ENCODE results near the gene OSER1. TPM values are rescaled to one million over a fixed set of nuclear protein-coding genes. Genes with fewer than 3 reads are reported as not detected.
A peak's percentile ranks its signal among the peaks of the same experiment; 100 is the strongest.

OSER1 gene
- total and polyA plus RNA-seq, 7 experiments from 2014 or later: 25.0 to 115 (median 43.0) TPM

GRCh38 chr20:44187054-44187771 is 23.4 kb downstream of the OSER1 start, which contains the start of gene JPH2:
Gene JPH2, minus strand, starts transcription at chr20:44187188. Its CDS starts 483 bp downstream, at chr20:44186705.
- no peak for ATAC-seq
- intact Hi-C loops (cut with micrococcal nuclease): no loop called here
- DNase-seq: no peak
- peaks cover 0 to 12% of the 10 kb centered on the region in 2 donors for H3K27me3 ChIP-seq (ENCODE audit: control insufficient read depth in 2 of 2, insufficient read depth in 2 of 2, low read length in 2 of 2)
- ChIA-PET CTCF (interaction anchor here (0.6 to 4.5 kb wide), 2 partner anchors 62 to 70 kb away, joined by 3 to 60 read pairs; no protein-coding TSS in a partner anchor), POLR2A (no interaction called here)
- Mint-ChIP-seq H3K4me3 (peak within 1 kb of the TSS in 9 of 10 donors; percentile 38 to 75 (median 47)), H3K27me3 (peaks cover 55 to 71% (median 66%) of the 10 kb centered on the region in 5 donors), H3K9me3 (no peaks in the 10 kb centered on the region), H3K4me1 (peaks cover 4 to 19% (median 12%) of the 10 kb centered on the region in 7 donors), H3K27ac (no peak within 1 kb of the TSS), H3K36me3 (no peaks in the 10 kb centered on the region)
- H3K27ac ChIP-seq (ENCODE audit: low read depth, low read length): no peak within 1 kb of the TSS
- H3K36me3 ChIP-seq (ENCODE audit: control insufficient read depth in 2 of 3, insufficient read depth in 3 of 3, low read length in 3 of 3): no peaks in the 10 kb centered on the region
- no peaks in the 10 kb centered on the region for H3K9me3 ChIP-seq (ENCODE audit: control insufficient read depth in 2 of 3, low read length in 3 of 3)
- H3K4me1 ChIP-seq (ENCODE audit: control insufficient read depth in 2 of 2, insufficient read depth in 2 of 2, low read length in 2 of 2): peaks cover 0 to 11% of the 10 kb centered on the region in 2 donors
- no peak within 1 kb of the TSS for H3K4me3 ChIP-seq (ENCODE audit: low read length)

DNA sequence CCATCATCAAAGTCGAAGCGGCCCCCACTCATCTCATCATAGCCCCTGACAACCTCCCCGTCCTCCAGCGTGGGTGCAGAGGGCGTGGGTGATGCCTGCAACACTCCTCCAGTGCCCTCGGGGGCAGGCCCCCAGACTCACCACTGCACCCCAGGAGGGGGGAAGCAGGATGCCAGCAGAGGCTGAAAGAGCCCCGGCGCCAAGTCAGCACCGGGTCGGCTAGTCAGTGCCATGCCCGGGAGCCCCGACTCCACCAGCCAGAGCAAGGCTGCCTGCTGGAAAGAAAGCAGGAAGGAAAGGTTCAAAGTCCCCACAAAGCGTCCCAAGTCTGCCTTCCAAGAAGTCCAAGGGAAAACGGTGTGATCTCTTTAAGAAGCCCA is 23.9 kb downstream of the OSER1 start:
- Histone ChIP-seq H3K4me3 (ENCODE audit: low read length) (no peak overlapping the region), H3K9me3 (ENCODE audit: control insufficient read depth in 2 of 3, low read length in 3 of 3) (no peaks in the 10 kb centered on the region), H3K4me1 (ENCODE audit: control insufficient read depth in 2 of 2, insufficient read depth in 2 of 2, low read length in 2 of 2) (peaks cover 0 to 11% of the 10 kb centered on the region in 2 donors), H3K27ac (ENCODE audit: low read depth, low read length) (no peak overlapping the region), H3K36me3 (ENCODE audit: control insufficient read depth in 2 of 3, insufficient read depth in 3 of 3, low read length in 3 of 3) (no peaks in the 10 kb centered on the region), H3K27me3 (ENCODE audit: control insufficient read depth in 2 of 2, insufficient read depth in 2 of 2, low read length in 2 of 2) (peaks cover 0 to 12% of the 10 kb centered on the region in 2 donors)
- ChIA-PET POLR2A (no interaction called here), CTCF (no interaction called here)
- peak overlapping the region in 8 of 10 donors; percentile 10 to 75 (median 44) for H3K4me3 Mint-ChIP-seq
- H3K27me3 Mint-ChIP-seq: peaks cover 58 to 77% (median 71%) of the 10 kb centered on the region in 5 donors
- no peaks in the 10 kb centered on the region for H3K36me3 Mint-ChIP-seq
- ATAC-seq: no peak
- no peak for DNase-seq
- no peaks in the 10 kb centered on the region for H3K9me3 Mint-ChIP-seq
- no peak overlapping the region for H3K27ac Mint-ChIP-seq
- peaks cover 4 to 19% (median 12%) of the 10 kb centered on the region in 7 donors for H3K4me1 Mint-ChIP-seq
- intact Hi-C loops (cut with micrococcal nuclease): no loop called here

DNA sequence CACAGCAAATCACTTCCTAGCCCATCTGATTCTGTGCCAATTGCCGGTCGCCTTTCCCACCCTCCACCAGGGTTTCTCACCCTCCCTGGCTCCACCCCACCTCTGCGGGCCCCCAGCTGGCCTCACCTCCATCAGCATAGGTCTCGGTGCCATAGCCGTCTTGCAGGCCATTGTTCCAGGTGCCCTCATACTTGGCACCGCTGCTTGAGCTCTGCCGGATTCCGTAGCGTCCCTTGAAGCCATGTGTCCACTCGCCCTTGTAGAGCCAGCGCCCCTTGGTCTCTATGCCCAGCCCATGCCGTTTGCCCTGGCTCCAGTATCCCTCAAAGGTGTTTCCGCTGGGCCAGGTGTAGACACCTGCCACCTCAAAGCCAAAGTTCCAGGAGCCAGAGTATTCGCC is 24.4 kb downstream of the OSER1 start:
- CTCF ChIA-PET: no interaction called here
- intact Hi-C loops (cut with micrococcal nuclease): no loop called here
- H3K4me3 ChIP-seq (ENCODE audit: low read length): no peak overlapping the region
- ATAC-seq (no peak), DNase-seq (no peak)
- H3K27me3 ChIP-seq (ENCODE audit: control insufficient read depth in 2 of 2, insufficient read depth in 2 of 2, low read length in 2 of 2): peaks cover 0 to 12% of the 10 kb centered on the region in 2 donors
- Mint-ChIP-seq H3K36me3 (no peaks in the 10 kb centered on the region), H3K9me3 (no peaks in the 10 kb centered on the region), H3K4me1 (peaks cover 4 to 19% (median 12%) of the 10 kb centered on the region in 7 donors), H3K27me3 (peaks cover 60 to 81% (median 75%) of the 10 kb centered on the region in 5 donors), H3K27ac (no peak overlapping the region), H3K4me3 (peak overlapping the region in 4 of 10 donors; percentile 16 to 75 (median 40))
- POLR2A ChIA-PET: no interaction called here
- H3K36me3 ChIP-seq (ENCODE audit: control insufficient read depth in 2 of 3, insufficient read depth in 3 of 3, low read length in 3 of 3): no peaks in the 10 kb centered on the region
- H3K4me1 ChIP-seq (ENCODE audit: control insufficient read depth in 2 of 2, insufficient read depth in 2 of 2, low read length in 2 of 2): peaks cover 0 to 11% of the 10 kb centered on the region in 2 donors
- H3K9me3 ChIP-seq (ENCODE audit: control insufficient read depth in 2 of 3, low read length in 3 of 3): no peaks in the 10 kb centered on the region
- H3K27ac ChIP-seq (ENCODE audit: low read depth, low read length): no peak overlapping the region

- Mint-ChIP-seq H3K27ac (peak overlapping the region in 1 of 9 donors; percentile 50), H3K27me3 (peaks cover 60 to 84% (median 76%) of the 10 kb centered on the region in 5 donors)
Observed at GRCh38 chr20:44185574-44185973, 25.0 kb downstream of the OSER1 start.

DNA sequence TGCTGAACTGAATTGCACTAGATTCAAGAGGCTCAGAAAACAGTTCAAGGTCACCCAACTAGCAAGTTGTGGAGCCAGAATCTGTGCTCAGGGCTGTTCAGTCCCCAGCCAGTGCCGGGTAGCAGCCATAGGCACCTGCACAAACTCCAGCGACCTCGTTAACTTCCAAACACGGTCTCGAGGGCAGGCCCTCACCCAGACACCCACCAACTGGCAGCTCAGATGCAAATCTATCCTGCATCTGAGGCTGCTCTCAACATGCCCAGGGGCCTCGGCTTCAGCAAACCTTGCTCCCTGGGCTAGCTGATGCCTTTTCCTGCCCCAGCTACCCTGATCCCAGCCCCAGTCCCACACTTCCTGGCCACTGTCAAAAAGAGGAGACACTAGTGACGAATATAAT is 27.3 kb downstream of the OSER1 start:
- no peaks in the 10 kb centered on the region for H3K36me3 Mint-ChIP-seq

More at GRCh38 chr20:44185574-44185973, 25.0 kb downstream of the OSER1 start:
- H3K4me3 ChIP-seq (ENCODE audit: low read length): no peak overlapping the region
- ChIA-PET POLR2A (no interaction called here), CTCF (no interaction called here)
- peaks cover 0 to 12% of the 10 kb centered on the region in 2 donors for H3K27me3 ChIP-seq (ENCODE audit: control insufficient read depth in 2 of 2, insufficient read depth in 2 of 2, low read length in 2 of 2)
- Mint-ChIP-seq H3K9me3 (no peaks in the 10 kb centered on the region), H3K36me3 (no peaks in the 10 kb centered on the region), H3K4me3 (peak overlapping the region in 2 of 10 donors; percentile 44 to 75), H3K4me1 (peaks cover 4 to 19% (median 12%) of the 10 kb centered on the region in 7 donors)
- H3K4me1 ChIP-seq (ENCODE audit: control insufficient read depth in 2 of 2, insufficient read depth in 2 of 2, low read length in 2 of 2): peaks cover 0 to 11% of the 10 kb centered on the region in 2 donors
- ATAC-seq (no peak), DNase-seq (no peak)
- H3K9me3 ChIP-seq (ENCODE audit: control insufficient read depth in 2 of 3, low read length in 3 of 3): no peaks in the 10 kb centered on the region
- intact Hi-C loops (cut with micrococcal nuclease): no loop called here
- no peaks in the 10 kb centered on the region for H3K36me3 ChIP-seq (ENCODE audit: control insufficient read depth in 2 of 3, insufficient read depth in 3 of 3, low read length in 3 of 3)
- H3K27ac ChIP-seq (ENCODE audit: low read depth, low read length): no peak overlapping the region

GRCh38 chr20:44182863-44183262 is 27.7 kb downstream of the OSER1 start:
- no peak for DNase-seq
- CTCF ChIA-PET: no interaction called here
- POLR2A ChIA-PET: no interaction called here
- H3K36me3 ChIP-seq (ENCODE audit: control insufficient read depth in 2 of 3, insufficient read depth in 3 of 3, low read length in 3 of 3): no peaks in the 10 kb centered on the region
- peaks cover 0 to 12% of the 10 kb centered on the region in 2 donors for H3K27me3 ChIP-seq (ENCODE audit: control insufficient read depth in 2 of 2, insufficient read depth in 2 of 2, low read length in 2 of 2)
- H3K27ac ChIP-seq (ENCODE audit: low read depth, low read length): no peak overlapping the region
- ATAC-seq: no peak
- H3K4me1 Mint-ChIP-seq: peaks cover 4 to 15% (median 7%) of the 10 kb centered on the region in 7 donors
- no peaks in the 10 kb centered on the region for H3K9me3 Mint-ChIP-seq
- intact Hi-C loops (cut with micrococcal nuclease): no loop called here
- peaks cover 48 to 70% (median 56%) of the 10 kb centered on the region in 5 donors for H3K27me3 Mint-ChIP-seq
- H3K4me3 ChIP-seq (ENCODE audit: low read length): no peak overlapping the region
- no peak overlapping the region for H3K27ac Mint-ChIP-seq
- peaks cover 0 to 11% of the 10 kb centered on the region in 2 donors for H3K4me1 ChIP-seq (ENCODE audit: control insufficient read depth in 2 of 2, insufficient read depth in 2 of 2, low read length in 2 of 2)
- H3K36me3 Mint-ChIP-seq: no peaks in the 10 kb centered on the region
- no peak overlapping the region for H3K4me3 Mint-ChIP-seq
- no peaks in the 10 kb centered on the region for H3K9me3 ChIP-seq (ENCODE audit: control insufficient read depth in 2 of 3, low read length in 3 of 3)

More for the DNA sequence above, 27.3 kb downstream of the OSER1 start:
- DNase-seq: no peak
- ChIA-PET POLR2A (no interaction called here), CTCF (no interaction called here)
- H3K4me1 Mint-ChIP-seq: peaks cover 4 to 19% (median 9%) of the 10 kb centered on the region in 7 donors
- H3K9me3 ChIP-seq (ENCODE audit: control insufficient read depth in 2 of 3, low read length in 3 of 3): no peaks in the 10 kb centered on the region
- peaks cover 0 to 11% of the 10 kb centered on the region in 2 donors for H3K4me1 ChIP-seq (ENCODE audit: control insufficient read depth in 2 of 2, insufficient read depth in 2 of 2, low read length in 2 of 2)
- no peaks in the 10 kb centered on the region for H3K36me3 ChIP-seq (ENCODE audit: control insufficient read depth in 2 of 3, insufficient read depth in 3 of 3, low read length in 3 of 3)
- intact Hi-C loops (cut with micrococcal nuclease): no loop called here
- H3K27ac Mint-ChIP-seq: no peak overlapping the region
- H3K9me3 Mint-ChIP-seq: no peaks in the 10 kb centered on the region
- H3K27me3 Mint-ChIP-seq: peaks cover 52 to 74% (median 60%) of the 10 kb centered on the region in 5 donors
- H3K4me3 Mint-ChIP-seq: no peak overlapping the region
- H3K4me3 ChIP-seq (ENCODE audit: low read length): no peak overlapping the region
- H3K27me3 ChIP-seq (ENCODE audit: control insufficient read depth in 2 of 2, insufficient read depth in 2 of 2, low read length in 2 of 2): peaks cover 0 to 12% of the 10 kb centered on the region in 2 donors
- H3K27ac ChIP-seq (ENCODE audit: low read depth, low read length): no peak overlapping the region
- ATAC-seq: no peak

Measured in naive thymus-derived CD4-positive, alpha-beta T cell (primary cell).